Endothelial cell of umbilical vein (primary cell): Measurements from ENCODE around the gene BTC.

Experiments
- MYC ChIP-seq: IDR thresholded peaks from one replicate; pipeline ENCODE4 v1.6.1; 2011; ENCODE audit warnings: mild to moderate bottlenecking, low read depth, low read length
- POLR2AphosphoS5 ChIP-seq: IDR thresholded peaks from 2 replicates; pipeline ENCODE4 v1.6.1; 2012; ENCODE audit warnings: low read depth, mild to moderate bottlenecking, control low read depth, low read length, moderate library complexity; ENCODE audit not compliant: insufficient read depth
- TF ChIP-seq, protein P1 (sequence below), 2 donors: IDR thresholded peaks; 1 replicate in 1 of 2; 2 replicates in 1 of 2; pipeline ENCODE4 v1.5.1; 2011; ENCODE audit warnings: low read length in 2 of 2, mild to moderate bottlenecking in 2 of 2, moderate library complexity in 2 of 2, control low read depth in 1 of 2, inconsistent platforms in 1 of 2, low read depth in 1 of 2; ENCODE audit not compliant: insufficient read depth in 1 of 2; ENCODE audit errors: extremely low read depth in 1 of 2

GRCh38 chr4:74752798-74753197, 41.5 kb downstream of the BTC start:
- TF ChIP-seq, protein P1, sequence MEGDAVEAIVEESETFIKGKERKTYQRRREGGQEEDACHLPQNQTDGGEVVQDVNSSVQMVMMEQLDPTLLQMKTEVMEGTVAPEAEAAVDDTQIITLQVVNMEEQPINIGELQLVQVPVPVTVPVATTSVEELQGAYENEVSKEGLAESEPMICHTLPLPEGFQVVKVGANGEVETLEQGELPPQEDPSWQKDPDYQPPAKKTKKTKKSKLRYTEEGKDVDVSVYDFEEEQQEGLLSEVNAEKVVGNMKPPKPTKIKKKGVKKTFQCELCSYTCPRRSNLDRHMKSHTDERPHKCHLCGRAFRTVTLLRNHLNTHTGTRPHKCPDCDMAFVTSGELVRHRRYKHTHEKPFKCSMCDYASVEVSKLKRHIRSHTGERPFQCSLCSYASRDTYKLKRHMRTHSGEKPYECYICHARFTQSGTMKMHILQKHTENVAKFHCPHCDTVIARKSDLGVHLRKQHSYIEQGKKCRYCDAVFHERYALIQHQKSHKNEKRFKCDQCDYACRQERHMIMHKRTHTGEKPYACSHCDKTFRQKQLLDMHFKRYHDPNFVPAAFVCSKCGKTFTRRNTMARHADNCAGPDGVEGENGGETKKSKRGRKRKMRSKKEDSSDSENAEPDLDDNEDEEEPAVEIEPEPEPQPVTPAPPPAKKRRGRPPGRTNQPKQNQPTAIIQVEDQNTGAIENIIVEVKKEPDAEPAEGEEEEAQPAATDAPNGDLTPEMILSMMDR (IDR thresholded peaks at IDR 0.05; ENCODE audit: extremely low read depth in 1 of 2, insufficient read depth in 1 of 2, low read depth in 1 of 2, low read length in 2 of 2) = no peak
- no peak for TF ChIP-seq POLR2AphosphoS5
- no peak for TF ChIP-seq MYC
